ENCODE data around the gene GAB3. TPM values are rescaled to one million over a fixed set of nuclear protein-coding genes. Genes with fewer than 3 reads are reported as not detected.
A peak's percentile ranks its signal among the peaks of the same experiment; 100 is the strongest.

The GAB3 gene
- total and polyA plus RNA-seq, 9 of the 15 experiments (the other 6 are each of a cell fraction or from before 2014, with no cell fraction given) = 16.1 to 31.4 (median 20.2) TPM

DNA sequence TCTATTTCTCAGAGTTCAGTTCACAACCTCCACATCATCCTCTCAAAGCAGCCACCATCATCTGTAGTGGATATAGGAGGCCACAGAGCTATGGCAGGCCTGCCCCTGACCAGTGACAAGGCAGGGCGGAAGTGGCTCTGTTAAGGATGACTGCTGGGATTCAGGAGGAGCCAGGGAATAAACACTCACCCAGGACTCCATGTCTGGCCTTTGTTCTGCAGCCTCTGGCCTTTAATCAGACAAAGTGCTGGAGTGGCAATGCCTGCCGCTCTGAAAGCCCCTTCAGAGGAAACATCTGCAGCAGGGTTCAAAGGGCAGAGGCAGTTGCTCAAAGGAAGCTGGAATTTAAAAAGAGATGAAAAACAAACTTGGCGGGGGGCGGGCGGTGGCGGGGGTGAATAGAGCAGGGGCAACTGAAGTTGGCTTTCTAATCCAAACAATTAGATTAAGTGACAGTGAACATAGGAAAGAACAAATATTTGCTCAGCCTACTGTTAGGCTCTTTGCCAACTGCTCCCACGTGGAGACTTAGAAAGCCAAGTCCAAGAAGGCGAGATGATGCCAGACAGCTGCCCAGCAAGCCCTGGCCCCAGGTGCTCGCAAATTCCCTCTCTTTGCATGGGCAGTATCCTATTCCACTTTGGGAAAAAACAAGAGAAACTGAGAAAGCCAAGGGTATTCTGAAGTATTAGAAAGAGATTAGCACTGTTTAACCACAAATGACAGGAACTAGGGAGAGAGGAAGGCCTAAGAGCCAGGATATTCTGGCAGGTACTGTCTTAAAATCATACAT, 48.9 kb upstream of the GAB3 start (continued):
- TF ChIP-seq, protein P1, sequence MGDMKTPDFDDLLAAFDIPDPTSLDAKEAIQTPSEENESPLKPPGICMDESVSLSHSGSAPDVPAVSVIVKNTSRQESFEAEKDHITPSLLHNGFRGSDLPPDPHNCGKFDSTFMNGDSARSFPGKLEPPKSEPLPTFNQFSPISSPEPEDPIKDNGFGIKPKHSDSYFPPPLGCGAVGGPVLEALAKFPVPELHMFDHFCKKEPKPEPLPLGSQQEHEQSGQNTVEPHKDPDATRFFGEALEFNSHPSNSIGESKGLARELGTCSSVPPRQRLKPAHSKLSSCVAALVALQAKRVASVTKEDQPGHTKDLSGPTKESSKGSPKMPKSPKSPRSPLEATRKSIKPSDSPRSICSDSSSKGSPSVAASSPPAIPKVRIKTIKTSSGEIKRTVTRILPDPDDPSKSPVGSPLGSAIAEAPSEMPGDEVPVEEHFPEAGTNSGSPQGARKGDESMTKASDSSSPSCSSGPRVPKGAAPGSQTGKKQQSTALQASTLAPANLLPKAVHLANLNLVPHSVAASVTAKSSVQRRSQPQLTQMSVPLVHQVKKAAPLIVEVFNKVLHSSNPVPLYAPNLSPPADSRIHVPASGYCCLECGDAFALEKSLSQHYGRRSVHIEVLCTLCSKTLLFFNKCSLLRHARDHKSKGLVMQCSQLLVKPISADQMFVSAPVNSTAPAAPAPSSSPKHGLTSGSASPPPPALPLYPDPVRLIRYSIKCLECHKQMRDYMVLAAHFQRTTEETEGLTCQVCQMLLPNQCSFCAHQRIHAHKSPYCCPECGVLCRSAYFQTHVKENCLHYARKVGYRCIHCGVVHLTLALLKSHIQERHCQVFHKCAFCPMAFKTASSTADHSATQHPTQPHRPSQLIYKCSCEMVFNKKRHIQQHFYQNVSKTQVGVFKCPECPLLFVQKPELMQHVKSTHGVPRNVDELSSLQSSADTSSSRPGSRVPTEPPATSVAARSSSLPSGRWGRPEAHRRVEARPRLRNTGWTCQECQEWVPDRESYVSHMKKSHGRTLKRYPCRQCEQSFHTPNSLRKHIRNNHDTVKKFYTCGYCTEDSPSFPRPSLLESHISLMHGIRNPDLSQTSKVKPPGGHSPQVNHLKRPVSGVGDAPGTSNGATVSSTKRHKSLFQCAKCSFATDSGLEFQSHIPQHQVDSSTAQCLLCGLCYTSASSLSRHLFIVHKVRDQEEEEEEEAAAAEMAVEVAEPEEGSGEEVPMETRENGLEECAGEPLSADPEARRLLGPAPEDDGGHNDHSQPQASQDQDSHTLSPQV (IDR thresholded peaks at IDR 0.05) = peak; percentile 51
- TF ChIP-seq SPI1 (IDR thresholded peaks at IDR 0.05; ENCODE audit: borderline replicate concordance, low read depth, low read length) = peak; percentile 68; the same call in 1 of the 2 replicates
- TF ChIP-seq ZNF830 (CRISPR knock-in tag; IDR thresholded peaks at IDR 0.05) = no peak
- TF ChIP-seq NFRKB (IDR thresholded peaks at IDR 0.05; ENCODE audit: low read depth) = peak; percentile 65; the same call in 1 of the 2 replicates
- TF ChIP-seq ELF1 (tag; IDR thresholded peaks at IDR 0.05) = 0 out of 2 replicates have a peak, but pooled peaks have one; percentile 43
- TF ChIP-seq CBX2 (IDR thresholded peaks at IDR 0.05; ENCODE audit: insufficient read depth, low read length, poor library complexity, severe bottlenecking) = no peak
- TF ChIP-seq SMAD4 (CRISPR knock-in tag; conservative IDR thresholded peaks at IDR 0.05) = 0 out of 2 replicates have a peak, but pooled peaks have one; percentile 22
- TF ChIP-seq, protein P2, sequence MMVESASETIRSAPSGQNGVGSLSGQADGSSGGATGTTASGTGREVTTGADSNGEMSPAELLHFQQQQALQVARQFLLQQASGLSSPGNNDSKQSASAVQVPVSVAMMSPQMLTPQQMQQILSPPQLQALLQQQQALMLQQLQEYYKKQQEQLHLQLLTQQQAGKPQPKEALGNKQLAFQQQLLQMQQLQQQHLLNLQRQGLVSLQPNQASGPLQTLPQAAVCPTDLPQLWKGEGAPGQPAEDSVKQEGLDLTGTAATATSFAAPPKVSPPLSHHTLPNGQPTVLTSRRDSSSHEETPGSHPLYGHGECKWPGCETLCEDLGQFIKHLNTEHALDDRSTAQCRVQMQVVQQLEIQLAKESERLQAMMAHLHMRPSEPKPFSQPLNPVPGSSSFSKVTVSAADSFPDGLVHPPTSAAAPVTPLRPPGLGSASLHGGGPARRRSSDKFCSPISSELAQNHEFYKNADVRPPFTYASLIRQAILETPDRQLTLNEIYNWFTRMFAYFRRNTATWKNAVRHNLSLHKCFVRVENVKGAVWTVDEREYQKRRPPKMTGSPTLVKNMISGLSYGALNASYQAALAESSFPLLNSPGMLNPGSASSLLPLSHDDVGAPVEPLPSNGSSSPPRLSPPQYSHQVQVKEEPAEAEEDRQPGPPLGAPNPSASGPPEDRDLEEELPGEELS (CRISPR knock-in tag; IDR thresholded peaks at IDR 0.05; ENCODE audit: borderline replicate concordance) = no peak
- TF ChIP-seq, protein P3, sequence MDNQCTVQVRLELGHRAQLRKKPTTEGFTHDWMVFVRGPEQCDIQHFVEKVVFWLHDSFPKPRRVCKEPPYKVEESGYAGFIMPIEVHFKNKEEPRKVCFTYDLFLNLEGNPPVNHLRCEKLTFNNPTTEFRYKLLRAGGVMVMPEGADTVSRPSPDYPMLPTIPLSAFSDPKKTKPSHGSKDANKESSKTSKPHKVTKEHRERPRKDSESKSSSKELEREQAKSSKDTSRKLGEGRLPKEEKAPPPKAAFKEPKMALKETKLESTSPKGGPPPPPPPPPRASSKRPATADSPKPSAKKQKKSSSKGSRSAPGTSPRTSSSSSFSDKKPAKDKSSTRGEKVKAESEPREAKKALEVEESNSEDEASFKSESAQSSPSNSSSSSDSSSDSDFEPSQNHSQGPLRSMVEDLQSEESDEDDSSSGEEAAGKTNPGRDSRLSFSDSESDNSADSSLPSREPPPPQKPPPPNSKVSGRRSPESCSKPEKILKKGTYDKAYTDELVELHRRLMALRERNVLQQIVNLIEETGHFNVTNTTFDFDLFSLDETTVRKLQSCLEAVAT (IDR thresholded peaks at IDR 0.05) = 0 out of 4 replicates have a peak, but pooled peaks of 1 of the 2 experiments have one; percentile 8
- peak; percentile 32; the same call in 1 of the 2 replicates for TF ChIP-seq GABPA (tag; conservative IDR thresholded peaks at IDR 0.05; ENCODE audit: low read depth)
- peak; percentile 40; the same call in 1 of the 2 replicates for TF ChIP-seq SUPT5H (IDR thresholded peaks at IDR 0.05)
- peak; percentile 49 for TF ChIP-seq POLR2A (conservative IDR thresholded peaks at IDR 0.05)
- TF ChIP-seq HDAC2 (IDR thresholded peaks at IDR 0.05) = no peak
- peak; percentile 16; the same call in 1 of the 2 replicates for TF ChIP-seq PTTG1 (tag; IDR thresholded peaks at IDR 0.05; ENCODE audit: low read depth)
- TF ChIP-seq, protein P4, sequence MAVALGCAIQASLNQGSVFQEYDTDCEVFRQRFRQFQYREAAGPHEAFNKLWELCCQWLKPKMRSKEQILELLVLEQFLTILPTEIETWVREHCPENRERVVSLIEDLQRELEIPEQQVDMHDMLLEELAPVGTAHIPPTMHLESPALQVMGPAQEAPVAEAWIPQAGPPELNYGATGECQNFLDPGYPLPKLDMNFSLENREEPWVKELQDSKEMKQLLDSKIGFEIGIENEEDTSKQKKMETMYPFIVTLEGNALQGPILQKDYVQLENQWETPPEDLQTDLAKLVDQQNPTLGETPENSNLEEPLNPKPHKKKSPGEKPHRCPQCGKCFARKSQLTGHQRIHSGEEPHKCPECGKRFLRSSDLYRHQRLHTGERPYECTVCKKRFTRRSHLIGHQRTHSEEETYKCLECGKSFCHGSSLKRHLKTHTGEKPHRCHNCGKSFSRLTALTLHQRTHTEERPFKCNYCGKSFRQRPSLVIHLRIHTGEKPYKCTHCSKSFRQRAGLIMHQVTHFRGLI (CRISPR knock-in tag; IDR thresholded peaks at IDR 0.05) = no peak
- TF ChIP-seq KAT7 (CRISPR knock-in tag; IDR thresholded peaks at IDR 0.05; ENCODE audit: borderline replicate concordance) = 0 out of 2 replicates have a peak, but pooled peaks have one; percentile 66
- no peak for TF ChIP-seq ZNF282 (CRISPR knock-in tag; IDR thresholded peaks at IDR 0.05)
- TF ChIP-seq CREB1 (IDR thresholded peaks at IDR 0.05) = no peak
- TF ChIP-seq CREB1 (CRISPR knock-in tag; IDR thresholded peaks at IDR 0.05) = peak; percentile 14; the same call in 1 of the 2 replicates

Measured in K562 (cell line).